ENCODE measurements around the gene SLC27A1.

- TF ChIP-seq CTCF (IDR thresholded peaks at IDR 0.05) (no peak), POLR2A (IDR thresholded peaks at IDR 0.05) (no peak)
These were observed 24.7 kb upstream of the SLC27A1 start for GRCh38 chr19:17445526-17446165.
